GM21619 (cell line): ENCODE data around the gene KDR.

Experiments
- ATAC-seq: cut with Tn5 transposase; IDR thresholded peaks from one replicate; pipeline ENCODE4 v1.9.1; 2021; ENCODE audit not compliant: unreplicated experiment

The KDR gene

DNA sequence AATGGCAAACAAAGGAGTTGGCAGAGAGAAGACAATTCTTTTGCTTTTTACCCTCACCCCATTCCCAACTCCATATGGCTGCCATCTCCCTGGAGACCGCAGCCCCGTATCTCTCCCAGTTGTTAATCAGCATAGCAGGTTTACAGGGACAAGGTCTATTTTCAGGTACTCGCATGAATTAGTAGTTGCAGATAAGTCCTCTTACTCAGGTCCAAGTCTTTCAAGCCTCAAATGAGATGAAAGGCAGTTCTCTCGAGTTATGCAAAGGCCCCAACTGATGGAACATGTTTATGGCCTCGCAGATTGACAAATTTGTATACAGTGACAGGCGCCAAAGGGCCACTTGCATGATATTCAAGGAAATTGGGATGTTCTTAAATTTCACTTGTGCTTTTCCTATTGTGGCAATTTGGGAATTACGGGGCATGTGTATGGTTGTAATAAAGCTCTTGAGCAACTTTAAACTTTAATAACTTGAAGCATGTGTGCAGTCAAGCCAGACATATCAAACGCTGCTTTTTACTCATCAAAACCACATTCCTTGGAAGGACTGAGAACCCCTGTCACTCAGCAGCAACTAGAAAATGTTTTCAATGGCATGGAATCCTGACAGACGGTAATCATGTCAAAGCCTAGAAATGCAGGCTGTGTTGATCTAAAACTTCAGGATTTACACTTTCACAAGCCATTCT, 45.1 kb downstream of the KDR start:
- ATAC-seq, result no peak

DNA sequence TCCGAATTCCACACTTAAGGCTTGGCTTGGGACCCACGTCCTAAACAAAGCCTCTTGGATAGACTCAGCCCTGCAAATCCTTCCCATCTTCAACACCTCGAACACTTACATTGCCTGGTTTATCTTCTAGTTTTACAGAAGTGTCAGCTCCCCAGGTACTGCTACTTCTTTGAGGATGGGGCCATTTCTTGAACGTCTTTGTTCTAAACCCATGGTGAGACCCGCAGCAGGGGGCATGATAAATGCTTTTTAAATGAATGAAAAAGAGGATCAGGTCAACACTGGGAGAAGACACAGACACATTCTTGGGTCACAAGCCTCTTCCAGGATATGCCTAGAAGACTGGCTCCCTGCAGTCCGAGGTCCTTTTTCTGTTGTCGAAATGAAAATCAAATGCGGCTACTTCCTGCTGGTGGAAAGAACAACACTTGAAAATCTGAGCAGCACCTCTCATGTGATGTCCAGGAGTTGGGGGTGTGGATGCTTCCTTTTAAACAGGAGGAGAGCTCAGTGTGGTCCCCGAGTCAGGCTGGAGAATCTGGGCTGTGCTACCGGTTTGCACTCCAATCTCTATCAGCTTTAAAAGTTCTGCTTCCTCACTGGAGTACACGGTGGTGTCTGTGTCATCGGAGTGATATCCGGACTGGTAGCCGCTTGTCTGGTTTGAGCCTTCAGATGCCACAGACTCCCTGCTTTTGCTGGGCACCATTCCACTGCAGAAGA, 45.8 kb downstream of the KDR start:
- ATAC-seq, result no peak

GRCh38 chr4:55078987-55079386, 46.4 kb downstream of the KDR start:
- no peak for ATAC-seq

GRCh38 chr4:55077577-55077976, 47.8 kb downstream of the KDR start:
- no peak for ATAC-seq

GRCh38 chr4:55075823-55076716, 49.3 kb downstream of the KDR start:
- ATAC-seq, result no peak

GRCh38 chr4:55075376-55075775, 50.0 kb downstream of the KDR start:
- ATAC-seq, result no peak

DNA sequence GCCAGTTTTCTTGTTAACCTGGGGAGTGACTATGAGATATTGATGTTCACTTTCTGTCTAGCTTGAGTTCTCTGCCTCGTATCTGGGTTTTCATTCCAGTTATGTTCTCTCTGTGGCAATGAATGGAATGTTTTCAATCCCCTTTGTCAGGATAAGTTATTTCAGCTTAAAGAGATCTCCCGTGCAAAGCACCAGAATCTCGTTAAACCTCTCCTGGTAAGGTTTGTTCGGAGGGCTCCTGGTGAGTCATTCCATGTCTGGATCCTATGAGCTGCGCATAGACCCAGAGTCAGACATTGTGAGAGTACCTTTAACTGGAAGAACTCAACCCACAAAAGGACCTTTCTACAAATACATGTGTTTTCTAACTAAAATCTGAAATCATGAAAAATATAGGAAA, 51.0 kb downstream of the KDR start:
- no peak for ATAC-seq

DNA sequence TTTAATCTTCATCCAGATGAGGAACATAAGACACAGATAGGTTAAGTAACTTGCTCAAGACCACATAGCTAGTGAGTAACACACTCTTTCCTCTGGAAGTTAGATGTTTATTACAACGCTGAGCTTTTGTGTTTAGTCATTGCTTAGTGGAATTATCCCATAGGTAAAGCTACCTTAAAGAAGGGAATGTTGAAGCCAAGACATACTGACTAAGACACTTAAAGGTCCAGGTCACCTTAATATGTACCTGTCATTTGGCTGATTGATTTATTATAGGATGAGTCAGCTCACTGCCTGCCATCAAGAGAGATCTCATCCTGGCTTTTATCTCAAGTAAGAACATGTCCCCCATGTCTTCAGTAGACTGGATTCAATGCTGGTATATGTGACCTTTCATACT, 53.4 kb downstream of the KDR start:
- no peak for ATAC-seq

DNA sequence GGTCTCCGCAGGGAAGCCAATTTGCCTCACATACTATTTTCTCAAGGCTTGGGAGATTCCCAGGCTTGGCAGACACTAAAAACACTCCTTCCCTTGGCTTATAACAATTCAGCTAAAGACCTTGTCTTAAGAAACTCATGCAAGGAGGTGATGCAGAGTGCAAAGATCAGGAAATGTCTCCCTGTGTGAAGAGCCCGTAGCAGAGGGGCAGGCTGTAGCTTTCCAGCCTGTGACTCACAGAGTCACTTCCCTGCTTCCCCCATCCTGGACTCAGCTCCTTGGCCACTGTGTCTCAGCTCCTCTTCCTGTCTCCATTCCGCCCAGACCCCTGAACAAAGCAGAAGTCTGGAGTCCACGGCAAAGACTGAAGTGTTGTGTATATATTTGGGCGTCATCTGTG, 56.1 kb downstream of the KDR start:
- no peak for ATAC-seq

GRCh38 chr4:55068522-55068921, 56.9 kb downstream of the KDR start:
- ATAC-seq, result no peak

DNA sequence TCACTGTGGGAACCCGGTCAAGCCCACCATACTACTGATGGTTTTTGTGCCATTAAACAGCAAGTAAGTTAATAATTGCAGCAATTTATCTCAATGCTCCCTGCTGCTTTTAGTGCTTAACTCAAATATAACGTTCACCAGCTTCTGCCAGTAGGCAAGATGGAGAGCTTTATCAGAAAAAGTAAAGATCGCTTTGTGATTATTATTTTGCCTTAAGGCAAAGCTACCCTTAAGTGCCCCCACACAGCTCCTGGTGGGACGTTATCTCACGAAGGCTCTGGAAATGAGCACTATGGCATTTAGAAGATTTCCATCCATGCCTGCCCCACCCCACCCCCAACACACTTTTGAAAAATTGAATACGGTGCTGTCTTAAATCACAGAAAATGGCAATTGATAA, 59.4 kb downstream of the KDR start:
- ATAC-seq, result no peak

DNA sequence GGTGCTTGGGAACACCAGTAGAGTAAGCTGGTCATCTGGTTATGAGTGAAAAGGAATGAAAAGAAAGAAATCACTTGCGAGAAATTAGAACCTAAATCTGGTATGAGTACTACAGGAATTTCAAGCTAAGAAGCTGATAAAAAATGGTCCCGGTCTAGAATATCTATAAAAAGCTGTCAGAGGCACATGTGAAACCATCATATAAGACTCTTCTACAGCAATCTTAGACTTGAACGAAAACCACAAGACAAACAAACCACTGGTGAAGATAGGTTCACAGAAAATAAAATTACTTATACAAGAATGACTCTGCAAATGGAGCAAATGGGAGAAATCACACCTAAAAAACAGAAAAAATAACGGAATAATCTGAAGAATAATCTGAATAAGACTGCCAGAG, 69.9 kb downstream of the KDR start:
- no peak for ATAC-seq

GRCh38 chr4:55051532-55051931, 73.9 kb downstream of the KDR start:
- ATAC-seq, result no peak

GRCh38 chr4:55050418-55050950, 74.9 kb downstream of the KDR start:
- no peak for ATAC-seq

DNA sequence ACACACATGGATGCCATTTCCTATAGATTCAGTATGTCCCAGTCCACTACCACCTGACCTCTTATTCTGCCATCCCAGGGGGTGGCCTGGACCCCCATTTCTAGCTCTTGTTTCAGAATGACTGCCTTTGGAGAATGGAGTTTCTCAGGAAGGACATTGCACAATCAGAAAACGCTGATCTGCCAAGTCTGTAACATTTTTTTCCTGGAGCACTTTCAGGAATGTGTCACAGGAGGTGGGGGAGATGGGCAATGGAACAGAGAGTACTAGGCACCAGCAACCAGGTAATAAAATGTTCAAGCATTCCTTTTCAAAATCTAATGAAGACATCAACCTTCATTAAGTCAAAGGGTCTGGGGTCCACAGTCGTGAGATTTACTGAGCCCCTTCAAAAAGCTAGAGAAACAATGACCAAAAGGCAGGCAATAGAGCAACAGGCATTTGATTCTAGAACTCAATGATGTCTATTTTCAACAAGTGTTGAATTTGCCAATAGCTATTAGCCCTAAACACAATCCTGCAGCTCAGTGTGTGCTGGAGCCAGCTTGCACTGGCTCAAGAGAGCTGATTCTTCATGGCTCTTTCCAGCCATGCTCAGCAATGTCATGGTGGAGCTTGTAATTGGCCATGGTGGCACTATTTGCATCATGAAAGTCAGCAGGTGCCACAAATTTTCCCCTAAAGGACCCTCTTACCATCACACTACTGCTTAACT, 87.1 kb downstream of the KDR start:
- ATAC-seq, result no peak

- no peak for ATAC-seq
Measured at GRCh38 chr4:55037728-55038127, 87.7 kb downstream of the KDR start.

DNA sequence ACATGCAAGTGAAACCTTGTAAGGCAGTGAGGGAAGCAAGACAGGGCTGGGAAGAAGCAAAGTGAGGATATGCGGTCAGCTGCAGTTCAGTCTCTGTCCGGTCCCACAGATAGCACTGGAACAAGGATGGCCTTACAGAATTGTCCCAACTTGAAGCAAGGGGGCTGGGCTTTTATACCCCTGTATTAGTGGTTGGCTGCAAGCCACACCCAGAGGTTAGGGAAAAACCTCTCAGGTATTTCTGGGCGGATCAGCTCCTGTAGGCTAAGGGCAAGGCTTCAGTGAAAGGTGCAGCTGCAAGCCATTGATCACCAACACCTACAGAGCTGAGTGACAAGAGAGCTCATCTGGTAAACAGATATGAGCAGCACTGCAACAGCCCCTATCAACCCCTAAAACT, 89.0 kb downstream of the KDR start:
- no peak for ATAC-seq

- ATAC-seq, result no peak
Measured at GRCh38 chr4:55035892-55036291, 89.5 kb downstream of the KDR start.

- ATAC-seq, result no peak
Measured at GRCh38 chr4:55033296-55033695, 92.1 kb downstream of the KDR start.

DNA sequence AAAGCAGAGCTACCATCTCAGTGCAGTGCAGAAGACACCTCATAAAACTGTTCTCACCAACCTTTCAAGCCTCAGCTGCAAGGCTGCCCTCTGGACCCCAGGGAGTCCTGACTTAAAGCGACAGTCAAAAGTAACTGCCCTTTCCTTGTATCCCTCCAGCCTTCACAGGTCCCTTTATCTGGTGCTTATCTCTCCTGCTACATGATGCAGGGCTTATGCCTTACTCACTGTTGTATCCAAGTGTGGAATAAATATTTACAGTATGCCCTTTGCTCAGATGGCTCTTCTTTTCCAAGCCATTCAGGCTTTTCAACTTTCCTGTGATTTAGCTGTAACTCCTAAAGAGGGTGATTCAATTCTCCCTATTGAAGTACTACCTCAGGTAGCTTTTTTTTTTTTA, 92.6 kb downstream of the KDR start:
- ATAC-seq, result no peak

- no peak for ATAC-seq
Measured at GRCh38 chr4:55032179-55032578, 93.2 kb downstream of the KDR start.
